GM08714 (cell line): ENCODE results near the gene MTERF4.

ENCODE experiments used
- H3K4me3 ChIP-seq: fragments of 200-500 bp; sonication (Bioruptor generic); 2 replicates; pipeline ENCODE4 v1.5.1; 2014; ENCODE audit warnings: mild to moderate bottlenecking, low read length, inconsistent platforms
- ZNF274 ChIP-seq: IDR thresholded peaks from 2 replicates; pipeline ENCODE4 v1.6.1; 2012; ENCODE audit warnings: mild to moderate bottlenecking, low read depth, low read length

MTERF4 gene

GRCh38 chr2:241068942-241069810 lies 32.9 kb downstream of the MTERF4 start:
- TF ChIP-seq ZNF274 = no peak
- H3K4me3 ChIP-seq = no peak overlapping the region

DNA sequence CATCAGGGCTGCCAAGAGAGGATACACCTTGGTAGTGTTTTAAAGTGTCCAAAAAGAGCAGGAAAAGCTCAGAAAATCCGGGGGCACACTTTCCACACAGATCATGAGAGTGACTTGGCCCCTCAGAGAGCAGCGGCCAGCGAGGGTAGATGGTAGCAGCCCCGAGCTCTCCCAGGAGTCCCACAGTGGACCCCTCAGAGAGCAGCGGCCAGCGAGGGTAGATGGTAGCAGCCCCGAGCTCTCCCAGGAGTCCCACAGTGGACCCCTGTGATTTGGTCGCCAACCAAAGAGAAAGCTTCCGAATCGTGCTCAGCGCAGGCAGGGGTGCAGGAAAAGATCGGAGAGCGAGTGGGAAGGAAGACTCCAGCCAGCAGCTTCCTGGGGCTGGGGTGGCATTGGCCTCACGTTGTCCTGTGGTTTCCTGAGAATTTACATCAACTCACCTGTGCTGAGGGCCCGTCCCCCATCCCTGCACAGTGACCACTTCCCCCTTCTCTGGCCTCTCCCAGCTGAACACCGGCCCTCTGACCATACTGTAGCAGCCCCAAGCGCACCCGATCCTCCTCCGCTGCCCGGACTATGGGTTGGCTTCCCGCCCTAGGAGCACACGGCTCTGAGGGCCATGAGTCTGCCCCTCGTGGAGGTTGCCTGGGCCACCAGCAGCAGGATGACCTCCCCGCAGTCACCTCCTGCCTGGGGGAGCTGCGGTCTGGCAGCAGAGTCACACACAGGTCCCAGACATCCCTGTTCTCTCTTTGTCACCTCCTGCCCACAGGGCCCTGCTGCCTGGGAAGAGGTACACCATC lies 33.7 kb downstream of the MTERF4 start:
- no peak overlapping the region for H3K4me3 ChIP-seq
- TF ChIP-seq ZNF274 = no peak

- no peak overlapping the region for H3K4me3 ChIP-seq
- TF ChIP-seq ZNF274 = no peak
These were observed 34.5 kb downstream of the MTERF4 start for GRCh38 chr2:241067501-241068135.

DNA sequence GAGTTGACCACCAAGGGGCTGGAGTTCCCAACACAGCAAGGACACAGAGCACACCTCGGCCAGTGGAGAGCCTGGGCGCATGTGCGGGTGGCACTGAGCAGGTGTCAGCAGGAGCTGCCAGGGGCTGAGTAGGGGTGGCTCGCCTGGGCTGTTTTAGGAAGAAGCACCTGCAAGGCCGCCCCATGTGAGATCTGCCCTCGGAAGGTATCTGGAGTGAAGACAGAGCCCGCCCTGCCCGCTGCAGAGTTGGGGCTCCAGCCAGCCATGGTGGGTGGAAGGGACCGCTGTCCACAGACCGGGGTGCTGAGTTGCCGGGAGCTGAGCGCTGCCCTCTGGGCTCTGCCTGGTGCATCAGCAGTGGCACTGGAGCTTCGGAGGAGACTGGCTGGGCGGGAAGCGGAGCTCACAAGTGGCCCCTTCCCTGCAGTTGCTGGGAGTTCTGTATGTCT lies 35.2 kb downstream of the MTERF4 start:
- no peak for TF ChIP-seq ZNF274
- H3K4me3 ChIP-seq = no peak overlapping the region

- H3K4me3 ChIP-seq = no peak overlapping the region
- TF ChIP-seq ZNF274 = no peak
These were observed 35.8 kb downstream of the MTERF4 start for GRCh38 chr2:241066171-241066892.

GRCh38 chr2:241065355-241065803 lies 36.7 kb downstream of the MTERF4 start:
- TF ChIP-seq ZNF274 = no peak
- H3K4me3 ChIP-seq = no peak overlapping the region

DNA sequence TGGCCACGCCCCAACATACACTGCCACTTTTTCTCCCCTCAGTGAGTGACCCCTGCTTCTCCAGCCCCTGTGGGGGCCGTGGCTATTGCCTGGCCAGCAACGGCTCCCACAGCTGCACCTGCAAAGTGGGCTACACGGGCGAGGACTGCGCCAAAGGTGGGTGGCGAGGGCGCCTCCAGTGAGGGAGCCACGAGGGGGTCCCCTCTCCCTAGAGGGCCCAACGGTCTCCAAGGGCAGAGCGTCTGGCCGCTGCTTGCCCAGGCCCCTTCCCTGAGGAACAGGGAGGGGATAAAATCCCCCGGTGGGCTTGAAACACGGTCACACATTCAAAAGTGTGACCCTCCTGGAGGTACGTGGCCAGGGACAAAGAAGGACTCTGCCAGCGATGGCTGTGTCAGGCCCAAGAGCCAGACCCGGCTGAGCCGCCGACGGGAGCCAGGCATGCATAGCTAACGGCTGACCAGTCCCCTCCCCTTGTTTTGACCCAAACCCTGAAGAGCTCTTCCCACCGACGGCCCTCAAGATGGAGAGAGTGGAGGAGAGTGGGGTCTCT lies 37.2 kb downstream of the MTERF4 start:
- no peak overlapping the region for H3K4me3 ChIP-seq
- TF ChIP-seq ZNF274 = no peak

- no peak for TF ChIP-seq ZNF274
- no peak overlapping the region for H3K4me3 ChIP-seq
These were observed 37.9 kb downstream of the MTERF4 start for GRCh38 chr2:241064008-241064801.

GRCh38 chr2:241063587-241063986 lies 38.5 kb downstream of the MTERF4 start:
- no peak overlapping the region for H3K4me3 ChIP-seq

DNA sequence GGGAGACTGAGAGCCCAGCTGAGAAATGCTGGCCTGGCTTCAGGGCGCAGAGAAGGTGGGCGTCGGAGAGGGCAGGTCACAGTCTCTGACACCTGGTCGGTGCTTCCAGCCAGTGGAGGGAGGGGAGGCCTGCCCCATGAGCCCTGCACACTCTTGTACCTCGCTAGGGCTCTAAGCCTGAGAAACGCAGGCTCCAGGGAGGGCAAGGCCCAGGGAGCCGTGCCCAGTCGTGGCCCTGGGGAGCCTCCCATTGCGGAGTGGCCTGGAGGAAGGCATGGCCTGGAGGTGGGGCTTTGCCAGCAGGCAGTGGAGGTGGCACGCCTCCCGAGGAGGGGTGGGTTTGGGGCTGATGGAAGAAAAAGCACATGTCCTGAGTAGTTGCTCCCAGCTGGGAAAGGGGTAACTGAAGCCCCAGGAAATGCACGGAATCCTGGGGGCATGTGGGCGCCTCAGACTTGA lies 39.0 kb downstream of the MTERF4 start:
- no peak overlapping the region for H3K4me3 ChIP-seq

More at GRCh38 chr2:241063587-241063986, 38.5 kb downstream of the MTERF4 start:
- TF ChIP-seq ZNF274 = no peak

DNA sequence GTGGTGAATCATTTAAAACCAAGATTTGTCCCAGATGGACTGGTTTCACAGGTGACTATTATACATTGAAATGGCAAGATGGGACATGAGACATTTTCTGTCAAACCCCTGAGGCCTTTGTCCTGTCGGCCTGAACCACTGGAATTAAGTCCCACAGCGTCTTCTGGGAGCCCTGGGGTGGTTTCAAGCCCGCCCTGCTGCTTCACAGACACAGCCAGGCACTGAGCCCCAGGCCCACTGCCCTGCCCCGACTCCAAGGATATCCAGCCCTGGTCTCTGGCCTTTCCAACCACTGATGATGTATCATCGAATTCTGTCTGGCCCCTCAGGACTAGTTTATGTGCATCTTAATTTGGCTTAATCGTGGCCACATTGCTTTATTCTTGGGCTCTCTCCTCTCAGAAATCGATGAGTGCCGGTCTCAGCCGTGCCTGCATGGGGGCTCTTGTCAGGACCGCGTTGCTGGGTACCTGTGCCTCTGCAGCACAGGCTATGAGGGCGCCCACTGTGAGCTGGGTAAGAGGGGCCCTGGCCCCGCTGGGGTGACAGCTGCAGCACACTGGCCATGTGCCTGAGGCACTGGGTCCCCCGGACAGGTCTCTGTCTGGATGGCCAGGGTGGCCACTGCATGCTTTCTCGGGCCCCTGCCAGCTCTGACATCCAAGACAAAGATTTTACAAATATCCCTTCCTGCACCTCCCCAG lies 39.5 kb downstream of the MTERF4 start:
- TF ChIP-seq ZNF274 = no peak
- H3K4me3 ChIP-seq = no peak overlapping the region

More for the DNA sequence above, 39.0 kb downstream of the MTERF4 start:
- no peak for TF ChIP-seq ZNF274

DNA sequence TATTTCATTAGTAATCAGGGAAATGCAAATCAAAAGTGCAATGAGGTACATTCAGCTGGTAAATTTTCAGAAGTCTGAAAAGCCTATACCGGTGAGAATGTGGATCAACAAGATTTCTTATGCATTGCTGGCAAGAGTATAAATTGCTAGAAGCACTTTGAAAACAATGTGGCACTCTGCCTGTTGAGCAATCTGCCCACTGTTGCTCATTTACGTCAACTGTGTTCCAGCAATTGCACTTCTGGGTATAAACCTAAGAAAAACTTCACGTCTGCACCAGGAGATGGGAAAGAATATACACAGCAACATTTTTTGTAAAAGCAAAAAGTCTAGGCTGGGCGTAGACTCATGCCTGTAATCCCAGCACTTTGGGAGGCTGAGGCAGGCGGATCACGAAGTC lies 40.8 kb downstream of the MTERF4 start:
- no peak for TF ChIP-seq ZNF274
- no peak overlapping the region for H3K4me3 ChIP-seq
